SH-SY5Y (cell line): ENCODE measurements around the gene ZBP1.

Experiments
- GATA2 ChIP-seq: IDR thresholded peaks from 2 replicates; pipeline ENCODE4 v1.6.1; 2011; ENCODE audit warnings: mild to moderate bottlenecking, low read depth, low read length
- GATA3 ChIP-seq: IDR thresholded peaks from 2 replicates; pipeline ENCODE4 v1.6.1; 2011; ENCODE audit warnings: low read depth, mild to moderate bottlenecking, low read length, moderate library complexity

- TF ChIP-seq GATA3 (no peak), GATA2 (no peak)
Observed at GRCh38 chr20:57578476-57579165, 41.6 kb downstream of the ZBP1 start.
